ENCODE data around the gene PSME3IP1. TPM values are rescaled to one million over a fixed set of nuclear protein-coding genes. Genes with fewer than 3 reads are reported as not detected.
A peak's percentile ranks its signal among the peaks of the same experiment; 100 is the strongest.

Gene PSME3IP1
- total RNA-seq, 2 donors from 2014 or later, result 64.1 to 95.8 TPM

DNA sequence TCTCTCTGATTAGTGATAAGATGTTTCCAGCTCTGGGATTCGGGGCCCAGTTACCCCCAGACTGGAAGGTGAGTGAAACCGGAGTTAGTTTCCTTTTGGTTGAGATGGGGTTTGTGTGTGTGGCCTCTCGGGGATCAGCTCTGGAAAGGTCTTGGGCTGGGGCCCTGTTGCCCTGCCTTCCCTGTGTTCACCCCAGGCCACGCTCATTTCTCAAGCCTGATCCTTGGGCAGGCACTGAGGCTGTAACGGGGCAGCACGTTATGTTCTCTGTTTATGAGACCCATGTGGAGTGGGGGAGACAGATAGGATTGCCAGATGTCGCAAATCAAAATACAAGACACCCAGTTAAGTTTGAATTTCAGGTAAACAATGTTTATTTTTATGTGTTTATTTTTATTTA, 58.0 kb downstream of the PSME3IP1 start:
- DNase-seq (ENCODE audit: low spot score), result no peak
- Histone ChIP-seq H3K36me3 (no peaks in the 10 kb centered on the region), H3K4me3 (no peak overlapping the region), H3K27me3 (replicated peaks; ENCODE audit: insufficient read depth) (no peaks in the 10 kb centered on the region), H3K9me3 (no peaks in the 10 kb centered on the region), H3K4me1 (replicated peaks) (no peaks in the 10 kb centered on the region), H3K27ac (no peak overlapping the region)
- intact Hi-C loops (cut with DNase I), result no loop called here
- 77% methylated on average over 7 of the region's 7 CpGs for WGBS
- TF ChIP-seq POLR2AphosphoS5 (IDR thresholded peaks at IDR 0.05) (peak; percentile 15), POLR2A (IDR thresholded peaks at IDR 0.05) (no peak)

DNA sequence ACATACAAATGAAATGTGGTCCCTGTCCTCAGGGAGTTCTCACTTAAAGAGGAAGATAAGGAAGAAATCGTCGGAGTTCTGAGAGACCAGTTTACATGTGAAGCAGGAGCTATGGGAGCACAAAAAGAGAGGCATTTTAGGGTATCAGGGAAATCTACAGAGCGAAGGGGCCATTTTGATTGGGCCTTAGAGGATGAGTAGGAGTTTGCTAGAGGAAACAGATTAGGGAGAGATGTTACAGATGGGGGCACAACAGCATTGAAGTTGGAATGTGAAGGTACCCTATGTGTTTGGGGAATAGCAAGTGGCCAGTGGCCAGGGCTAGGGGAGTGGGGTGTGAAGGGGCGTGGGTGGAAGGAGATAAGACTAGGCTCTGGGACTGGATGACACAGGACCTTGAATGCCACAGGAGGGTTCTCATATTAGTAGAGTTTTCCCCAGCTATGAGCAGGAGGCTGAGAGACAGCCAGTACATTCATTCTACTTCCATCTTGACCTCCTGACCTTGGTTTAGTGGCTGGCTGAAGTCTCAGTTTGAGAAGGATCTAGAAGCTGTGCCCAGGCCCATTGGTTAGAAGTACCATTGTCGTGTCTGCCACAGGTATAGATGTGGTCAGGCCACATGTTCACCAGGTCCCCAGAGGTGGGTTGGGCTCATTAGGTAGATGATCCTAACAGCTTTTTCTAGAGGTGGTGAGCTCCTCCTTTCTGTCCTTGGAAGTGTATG, 58.6 kb downstream of the PSME3IP1 start:
- TF ChIP-seq POLR2AphosphoS5 (IDR thresholded peaks at IDR 0.05) (no peak), POLR2A (IDR thresholded peaks at IDR 0.05) (no peak)
- TF ChIP-seq, protein P1, sequence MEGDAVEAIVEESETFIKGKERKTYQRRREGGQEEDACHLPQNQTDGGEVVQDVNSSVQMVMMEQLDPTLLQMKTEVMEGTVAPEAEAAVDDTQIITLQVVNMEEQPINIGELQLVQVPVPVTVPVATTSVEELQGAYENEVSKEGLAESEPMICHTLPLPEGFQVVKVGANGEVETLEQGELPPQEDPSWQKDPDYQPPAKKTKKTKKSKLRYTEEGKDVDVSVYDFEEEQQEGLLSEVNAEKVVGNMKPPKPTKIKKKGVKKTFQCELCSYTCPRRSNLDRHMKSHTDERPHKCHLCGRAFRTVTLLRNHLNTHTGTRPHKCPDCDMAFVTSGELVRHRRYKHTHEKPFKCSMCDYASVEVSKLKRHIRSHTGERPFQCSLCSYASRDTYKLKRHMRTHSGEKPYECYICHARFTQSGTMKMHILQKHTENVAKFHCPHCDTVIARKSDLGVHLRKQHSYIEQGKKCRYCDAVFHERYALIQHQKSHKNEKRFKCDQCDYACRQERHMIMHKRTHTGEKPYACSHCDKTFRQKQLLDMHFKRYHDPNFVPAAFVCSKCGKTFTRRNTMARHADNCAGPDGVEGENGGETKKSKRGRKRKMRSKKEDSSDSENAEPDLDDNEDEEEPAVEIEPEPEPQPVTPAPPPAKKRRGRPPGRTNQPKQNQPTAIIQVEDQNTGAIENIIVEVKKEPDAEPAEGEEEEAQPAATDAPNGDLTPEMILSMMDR (IDR thresholded peaks at IDR 0.05), result no peak
- H3K36me3 ChIP-seq, result no peaks in the 10 kb centered on the region
- H3K4me3 ChIP-seq, result no peak overlapping the region
- WGBS, result 86% methylated on average over 5 of the region's 5 CpGs
- no peaks in the 10 kb centered on the region for H3K9me3 ChIP-seq
- intact Hi-C loops (cut with DNase I), result no loop called here
- no peaks in the 10 kb centered on the region for H3K27me3 ChIP-seq (replicated peaks; ENCODE audit: insufficient read depth)
- H3K27ac ChIP-seq, result no peak overlapping the region
- no peaks in the 10 kb centered on the region for H3K4me1 ChIP-seq (replicated peaks)
- no peak for DNase-seq (ENCODE audit: low spot score)

DNA sequence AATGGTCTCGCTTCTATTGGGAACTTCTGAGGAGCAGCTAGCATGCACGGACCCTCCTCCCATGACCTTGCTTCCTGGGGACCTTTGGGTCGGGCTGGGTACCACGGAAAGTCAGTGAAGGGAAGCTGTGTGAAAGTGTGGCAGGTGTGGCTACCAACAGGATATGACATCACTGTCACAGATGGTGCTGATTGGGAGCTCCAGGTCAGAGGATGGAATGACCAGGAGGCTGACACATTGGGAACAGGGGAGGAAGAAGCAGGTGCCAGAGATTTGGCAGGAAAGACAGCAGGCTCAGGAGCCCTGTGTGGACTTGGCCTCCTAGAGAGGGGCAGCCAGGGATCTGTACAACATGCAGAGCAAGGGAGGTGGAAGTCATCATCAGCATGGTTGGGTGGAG, 59.4 kb downstream of the PSME3IP1 start:
- no peak overlapping the region for H3K27ac ChIP-seq
- H3K27me3 ChIP-seq (replicated peaks; ENCODE audit: insufficient read depth), result no peaks in the 10 kb centered on the region
- no peaks in the 10 kb centered on the region for H3K9me3 ChIP-seq
- TF ChIP-seq POLR2AphosphoS5 (IDR thresholded peaks at IDR 0.05) (no peak), POLR2A (IDR thresholded peaks at IDR 0.05) (no peak)
- TF ChIP-seq, protein P1 (IDR thresholded peaks at IDR 0.05), result no peak
- 89% methylated on average over 4 of the region's 4 CpGs for WGBS
- no peak for DNase-seq (ENCODE audit: low spot score)
- intact Hi-C loops (cut with DNase I), result no loop called here
- no peaks in the 10 kb centered on the region for H3K4me1 ChIP-seq (replicated peaks)
- H3K36me3 ChIP-seq, result no peaks in the 10 kb centered on the region
- no peak overlapping the region for H3K4me3 ChIP-seq

DNA sequence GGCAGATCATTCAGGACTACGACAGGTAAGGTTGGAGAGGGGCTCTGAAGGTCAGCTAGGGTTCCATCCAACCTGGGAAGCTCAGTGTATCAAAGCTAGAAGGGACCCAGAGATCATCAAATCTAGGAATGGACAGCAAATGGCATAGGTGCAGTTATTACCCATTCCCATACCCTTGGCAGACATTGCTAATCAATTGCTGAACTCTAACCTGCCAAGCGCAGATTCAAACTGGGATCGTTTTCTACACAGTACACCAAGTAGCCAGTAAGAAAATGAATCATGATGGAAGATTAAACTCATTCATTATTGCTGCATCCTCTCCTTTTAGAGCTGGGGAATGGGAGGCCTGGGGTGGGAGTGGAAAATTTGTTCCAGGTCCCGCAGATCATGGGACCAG, 59.9 kb downstream of the PSME3IP1 start:
- no peak overlapping the region for H3K4me3 ChIP-seq
- intact Hi-C loops (cut with DNase I), result no loop called here
- TF ChIP-seq POLR2AphosphoS5 (IDR thresholded peaks at IDR 0.05) (no peak), POLR2A (IDR thresholded peaks at IDR 0.05) (no peak)
- TF ChIP-seq, protein P1 (IDR thresholded peaks at IDR 0.05), result no peak
- no peaks in the 10 kb centered on the region for H3K27me3 ChIP-seq (replicated peaks; ENCODE audit: insufficient read depth)
- 96% methylated on average over 4 of the region's 4 CpGs for WGBS
- no peak overlapping the region for H3K27ac ChIP-seq
- no peaks in the 10 kb centered on the region for H3K4me1 ChIP-seq (replicated peaks)
- no peaks in the 10 kb centered on the region for H3K36me3 ChIP-seq
- no peak for DNase-seq (ENCODE audit: low spot score)
- no peaks in the 10 kb centered on the region for H3K9me3 ChIP-seq

DNA sequence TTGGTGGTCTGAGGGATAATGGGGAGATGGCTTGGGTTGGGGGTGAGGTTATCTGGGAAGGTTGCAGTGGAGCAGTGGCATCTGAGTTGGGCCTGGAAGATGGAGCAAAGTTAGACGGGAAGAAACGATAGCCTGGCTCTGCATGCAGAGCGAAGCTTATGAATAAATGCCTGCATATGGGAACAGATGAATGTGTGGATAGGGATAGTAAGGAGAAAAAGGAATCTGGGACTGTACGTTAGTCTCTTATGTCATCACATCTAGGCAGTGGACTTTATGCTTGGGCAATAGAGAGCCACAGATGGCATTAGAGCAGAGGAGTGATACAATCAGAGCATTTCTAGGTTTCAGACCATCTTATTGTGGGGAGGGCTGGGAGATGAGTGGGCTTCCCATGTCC, 60.5 kb downstream of the PSME3IP1 start:
- H3K36me3 ChIP-seq, result no peaks in the 10 kb centered on the region
- intact Hi-C loops (cut with DNase I), result no loop called here
- no peak for DNase-seq (ENCODE audit: low spot score)
- H3K4me1 ChIP-seq (replicated peaks), result no peaks in the 10 kb centered on the region
- H3K9me3 ChIP-seq, result no peaks in the 10 kb centered on the region
- TF ChIP-seq, protein P1 (IDR thresholded peaks at IDR 0.05), result no peak
- WGBS, result 97% methylated on average over 4 of the region's 4 CpGs
- H3K27me3 ChIP-seq (replicated peaks; ENCODE audit: insufficient read depth), result no peaks in the 10 kb centered on the region
- H3K27ac ChIP-seq, result no peak overlapping the region
- no peak overlapping the region for H3K4me3 ChIP-seq
